OCI-LY7 (cell line): ENCODE data around the gene GPALPP1. TPM values are rescaled to one million over a fixed set of nuclear protein-coding genes. Genes with fewer than 3 reads are reported as not detected.

Source experiments
- BruUV-seq: library from RNA; stranded (reverse); fragments of 400-500 nt; replicated peaks from 2 replicates; lab custom pipeline; 2021; lab: Mats Ljungman, UMichigan
- CTCF ChIA-PET: fragments of 300-600 bp; sonication (Branson Sonifier 250); formaldehyde crosslinking; loops from one replicate; lab custom pipeline; 2022; ENCODE audit warnings: antibody characterized with exemption; ENCODE audit not compliant: unreplicated experiment; lab: Charles Lee
- POLR2A ChIA-PET: fragments of 300-600 bp; sonication (Branson Sonifier 250); formaldehyde crosslinking; loops from one replicate; lab custom pipeline; 2022; ENCODE audit warnings: antibody characterized with exemption; lab: Charles Lee
- DNase-seq: peaks from one replicate; pipeline ENCODE4 v3.0.0-alpha.2; 2015; ENCODE audit warnings: low spot score
- H2AFZ ChIP-seq: fragments of 200-600 bp; sonication (generic), shearing (Covaris generic); 2 replicates; pipeline ENCODE4 v1.6.1; 2014; ENCODE audit warnings: mild to moderate bottlenecking, antibody characterized with exemption, low read length, moderate library complexity
- H3K27ac ChIP-seq: fragments of 200-600 bp; sonication (generic); 2 replicates; pipeline ENCODE4 v1.5.1; 2014; ENCODE audit warnings: mixed run types, low read depth, mild to moderate bottlenecking, moderate library complexity, low read length, inconsistent platforms; ENCODE audit not compliant: poor library complexity, severe bottlenecking
- H3K36me3 ChIP-seq: fragments of 200-600 bp; sonication (generic); 2 replicates; pipeline ENCODE4 v1.6.1; 2014; ENCODE audit warnings: mild to moderate bottlenecking, antibody characterized with exemption, low read length, moderate library complexity, mixed read lengths; ENCODE audit not compliant: insufficient read depth
- H3K4me1 ChIP-seq: fragments of 200-600 bp; sonication (generic); 2 replicates; pipeline ENCODE4 v1.5.1; 2014; ENCODE audit warnings: mild to moderate bottlenecking, low read length; ENCODE audit not compliant: insufficient read depth, poor library complexity, severe bottlenecking
- H3K4me2 ChIP-seq: fragments of 200-600 bp; sonication (generic); 2 replicates; pipeline ENCODE4 v1.6.1; 2014; ENCODE audit warnings: mild to moderate bottlenecking, low read length
- H3K4me3 ChIP-seq: fragments of 200-600 bp; sonication (generic); 2 replicates; pipeline ENCODE4 v1.5.1; 2014; ENCODE audit warnings: mild to moderate bottlenecking, low read depth, low read length; ENCODE audit not compliant: poor library complexity, severe bottlenecking
- H3K79me2 ChIP-seq: fragments of 200-600 bp; sonication (generic); 2 replicates; pipeline ENCODE4 v1.6.1; 2016; ENCODE audit warnings: low read depth, mild to moderate bottlenecking, low read length, moderate library complexity, mixed read lengths; ENCODE audit not compliant: insufficient read depth
- H3K9me2 ChIP-seq: fragments of 200-600 bp; sonication (generic); 2 replicates; pipeline ENCODE4 v1.6.1; 2016; ENCODE audit warnings: mild to moderate bottlenecking, low read length, mixed read lengths; ENCODE audit not compliant: insufficient read depth
- H3K9me3 ChIP-seq: fragments of 200-600 bp; sonication (generic); 2 replicates; pipeline ENCODE4 v1.6.1; 2014; ENCODE audit warnings: mild to moderate bottlenecking, mixed run types, low read length, mixed read lengths
- H4K20me1 ChIP-seq: fragments of 200-600 bp; sonication (generic); 2 replicates; pipeline ENCODE4 v1.6.1; 2014; ENCODE audit warnings: mild to moderate bottlenecking, antibody characterized with exemption, low read length, moderate library complexity, mixed read lengths; ENCODE audit not compliant: insufficient read depth
- EZH2phosphoT487 ChIP-seq: fragments of 200-600 bp; sonication (generic); IDR thresholded peaks from 2 replicates; pipeline ENCODE4 v1.6.1; 2018; ENCODE audit warnings: low read depth, borderline replicate concordance, mild to moderate bottlenecking, mixed run types, antibody characterized with exemption, low read length, moderate library complexity, mixed read lengths
- intact Hi-C: fragments of 100-400 bp; cut with micrococcal nuclease; formaldehyde crosslinking; loops from one replicate; pipeline ENCODE4 v1.10.0; 2022; ENCODE audit not compliant: unreplicated experiment
- total RNA-seq, 2 experiments: library from RNA; depleted of rRNA in 1 of 2; stranded (reverse); fragments of >200 nt in 1 of 2; shearing (Covaris generic) in 1 of 2; gene quantifications; 2 replicates each; pipeline ENCODE4 v1.2.3, GENCODE V29; 2014 to 2022
- TF ChIP-seq, protein P1 (sequence below): fragments of 200-600 bp; sonication (generic); conservative IDR thresholded peaks from 2 replicates; pipeline ENCODE4 v1.5.1; 2014; ENCODE audit warnings: mild to moderate bottlenecking, antibody characterized with exemption, low read length, moderate library complexity, mixed read lengths

The GPALPP1 gene
- total RNA-seq, 2 experiments from 2014 or later = 40.1 to 54.5 TPM

GRCh38 chr13:44976196-44976595 lies 13.1 kb upstream of the GPALPP1 start:
- POLR2A ChIA-PET = interaction anchor here (0.7 kb wide), 1 partner anchor 11 kb away, joined by 3 read pairs; no protein-coding TSS in a partner anchor
- TF ChIP-seq, protein P1, sequence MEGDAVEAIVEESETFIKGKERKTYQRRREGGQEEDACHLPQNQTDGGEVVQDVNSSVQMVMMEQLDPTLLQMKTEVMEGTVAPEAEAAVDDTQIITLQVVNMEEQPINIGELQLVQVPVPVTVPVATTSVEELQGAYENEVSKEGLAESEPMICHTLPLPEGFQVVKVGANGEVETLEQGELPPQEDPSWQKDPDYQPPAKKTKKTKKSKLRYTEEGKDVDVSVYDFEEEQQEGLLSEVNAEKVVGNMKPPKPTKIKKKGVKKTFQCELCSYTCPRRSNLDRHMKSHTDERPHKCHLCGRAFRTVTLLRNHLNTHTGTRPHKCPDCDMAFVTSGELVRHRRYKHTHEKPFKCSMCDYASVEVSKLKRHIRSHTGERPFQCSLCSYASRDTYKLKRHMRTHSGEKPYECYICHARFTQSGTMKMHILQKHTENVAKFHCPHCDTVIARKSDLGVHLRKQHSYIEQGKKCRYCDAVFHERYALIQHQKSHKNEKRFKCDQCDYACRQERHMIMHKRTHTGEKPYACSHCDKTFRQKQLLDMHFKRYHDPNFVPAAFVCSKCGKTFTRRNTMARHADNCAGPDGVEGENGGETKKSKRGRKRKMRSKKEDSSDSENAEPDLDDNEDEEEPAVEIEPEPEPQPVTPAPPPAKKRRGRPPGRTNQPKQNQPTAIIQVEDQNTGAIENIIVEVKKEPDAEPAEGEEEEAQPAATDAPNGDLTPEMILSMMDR = no peak
- no peak for TF ChIP-seq EZH2phosphoT487
- no TSS peak for BruUV-seq

GRCh38 chr13:44976949-44977583 lies 12.3 kb upstream of the GPALPP1 start:
- ChIA-PET CTCF (no interaction called here), POLR2A (no interaction called here)
- Histone ChIP-seq H3K4me1 (no peaks in the 10 kb centered on the region), H3K9me3 (no peaks in the 10 kb centered on the region), H2AFZ (no peak overlapping the region), H3K36me3 (peaks cover 92% of the 10 kb centered on the region), H4K20me1 (peaks cover 5% of the 10 kb centered on the region), H3K9me2 (no peaks in the 10 kb centered on the region), H3K27ac (no peak overlapping the region), H3K4me3 (no peak overlapping the region), H3K79me2 (peaks cover 12% of the 10 kb centered on the region; the same call in 1 of the 2 replicates), H3K4me2 (no peak overlapping the region)
- no peak for TF ChIP-seq EZH2phosphoT487
- TF ChIP-seq, protein P1 = no peak
- intact Hi-C loops = no loop called here
- no peak for DNase-seq
- no TSS peak for BruUV-seq

More at GRCh38 chr13:44976196-44976595, 13.1 kb upstream of the GPALPP1 start:
- Histone ChIP-seq H3K79me2 (peaks cover 3% of the 10 kb centered on the region; the same call in 1 of the 2 replicates), H3K9me3 (no peaks in the 10 kb centered on the region), H3K36me3 (peaks cover 96% of the 10 kb centered on the region), H3K9me2 (no peaks in the 10 kb centered on the region), H3K4me3 (no peak overlapping the region), H3K27ac (no peak overlapping the region), H3K4me1 (no peaks in the 10 kb centered on the region), H2AFZ (no peak overlapping the region), H4K20me1 (peaks cover 5% of the 10 kb centered on the region), H3K4me2 (no peak overlapping the region)
- CTCF ChIA-PET = no interaction called here
- no peak for DNase-seq
- intact Hi-C loops = no loop called here

GRCh38 chr13:44978328-44978727 lies 11.0 kb upstream of the GPALPP1 start:
- no peaks in the 10 kb centered on the region for H3K4me1 ChIP-seq
- CTCF ChIA-PET = no interaction called here

More at GRCh38 chr13:44978328-44978727, 11.0 kb upstream of the GPALPP1 start:
- DNase-seq = no peak
- Histone ChIP-seq H3K27ac (no peak overlapping the region), H3K9me2 (no peaks in the 10 kb centered on the region), H4K20me1 (no peaks in the 10 kb centered on the region), H3K4me3 (no peak overlapping the region), H3K79me2 (peaks cover 21% of the 10 kb centered on the region; the same call in 1 of the 2 replicates), H3K4me2 (no peak overlapping the region), H2AFZ (no peak overlapping the region), H3K36me3 (peaks cover 91% of the 10 kb centered on the region), H3K9me3 (no peaks in the 10 kb centered on the region)
- POLR2A ChIA-PET = interaction anchor here (0.6 kb wide), 1 partner anchor 324 kb away, joined by 4 read pairs; no protein-coding TSS in a partner anchor
- TF ChIP-seq, protein P1 = peak; percentile 49; the same call in 1 of the 2 replicates
- no peak for TF ChIP-seq EZH2phosphoT487
- no TSS peak for BruUV-seq
- intact Hi-C loops = no loop called here
